ENCODE data around the gene E2F3. TPM values are rescaled to one million over a fixed set of nuclear protein-coding genes. Genes with fewer than 3 reads are reported as not detected.

E2F3 gene
- total RNA-seq, 4 donors from 2014 or later: 9.4 to 15.8 (median 11.9) TPM

DNA sequence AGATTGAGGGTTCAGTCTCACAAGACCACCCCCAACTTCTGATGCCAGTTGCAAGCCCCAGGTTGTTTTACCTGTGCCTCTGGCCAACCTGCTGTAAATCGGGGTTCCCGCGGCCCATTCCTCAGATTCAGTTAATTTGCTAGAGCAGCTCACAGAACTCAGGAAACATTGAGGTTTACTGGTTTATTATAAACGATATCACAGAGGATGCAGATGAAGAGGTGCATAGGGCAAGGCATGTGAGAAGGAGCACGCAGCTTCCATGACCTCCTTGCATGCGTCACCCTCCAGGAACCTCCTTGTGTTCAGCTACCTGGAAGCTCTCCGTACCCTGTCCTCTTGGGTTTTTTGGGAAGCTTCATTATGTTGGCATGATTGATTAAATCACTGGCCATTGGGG, 66.5 kb downstream of the E2F3 start:
- TF ChIP-seq, protein P1, sequence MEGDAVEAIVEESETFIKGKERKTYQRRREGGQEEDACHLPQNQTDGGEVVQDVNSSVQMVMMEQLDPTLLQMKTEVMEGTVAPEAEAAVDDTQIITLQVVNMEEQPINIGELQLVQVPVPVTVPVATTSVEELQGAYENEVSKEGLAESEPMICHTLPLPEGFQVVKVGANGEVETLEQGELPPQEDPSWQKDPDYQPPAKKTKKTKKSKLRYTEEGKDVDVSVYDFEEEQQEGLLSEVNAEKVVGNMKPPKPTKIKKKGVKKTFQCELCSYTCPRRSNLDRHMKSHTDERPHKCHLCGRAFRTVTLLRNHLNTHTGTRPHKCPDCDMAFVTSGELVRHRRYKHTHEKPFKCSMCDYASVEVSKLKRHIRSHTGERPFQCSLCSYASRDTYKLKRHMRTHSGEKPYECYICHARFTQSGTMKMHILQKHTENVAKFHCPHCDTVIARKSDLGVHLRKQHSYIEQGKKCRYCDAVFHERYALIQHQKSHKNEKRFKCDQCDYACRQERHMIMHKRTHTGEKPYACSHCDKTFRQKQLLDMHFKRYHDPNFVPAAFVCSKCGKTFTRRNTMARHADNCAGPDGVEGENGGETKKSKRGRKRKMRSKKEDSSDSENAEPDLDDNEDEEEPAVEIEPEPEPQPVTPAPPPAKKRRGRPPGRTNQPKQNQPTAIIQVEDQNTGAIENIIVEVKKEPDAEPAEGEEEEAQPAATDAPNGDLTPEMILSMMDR (IDR thresholded peaks at IDR 0.05; ENCODE audit: low read depth): no peak

DNA sequence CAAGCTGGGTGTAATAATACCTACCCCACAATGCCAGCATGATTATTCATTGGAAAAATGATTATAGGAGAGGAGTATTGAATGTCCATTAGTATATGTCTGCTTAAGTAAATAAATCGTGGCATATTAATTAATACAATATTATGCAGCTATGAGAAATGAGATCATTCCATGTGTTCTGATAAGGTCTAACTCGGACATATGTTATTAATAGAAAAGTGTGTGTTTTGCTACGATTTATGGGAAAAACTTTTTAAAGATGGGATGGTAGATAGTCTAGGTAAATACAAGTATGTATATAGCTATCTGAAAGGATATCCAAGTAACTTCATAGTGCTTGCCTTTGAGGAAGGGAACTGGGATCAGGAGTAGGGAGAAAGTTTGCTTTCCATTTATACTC, 71.1 kb downstream of the E2F3 start:
- TF ChIP-seq, protein P1 (IDR thresholded peaks at IDR 0.05; ENCODE audit: low read depth): no peak

DNA sequence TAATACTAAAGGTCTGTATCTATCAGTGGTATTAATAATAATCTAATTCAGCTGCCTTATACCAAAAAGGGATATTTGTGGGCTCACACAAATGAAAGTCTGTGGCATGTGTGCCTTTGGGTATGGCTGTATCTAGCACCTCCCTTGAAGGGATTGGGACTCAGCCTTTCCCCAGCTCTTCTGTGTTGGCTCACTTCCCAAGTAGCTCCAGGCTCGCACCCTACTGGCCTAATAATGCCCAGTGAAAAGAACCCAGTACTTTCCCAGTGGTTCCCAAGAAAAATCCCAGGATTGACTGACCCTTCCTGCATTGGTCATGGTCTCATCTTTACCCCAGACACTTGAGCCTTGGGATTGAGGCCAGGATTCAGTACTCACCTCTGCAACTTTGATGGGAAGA, 71.8 kb downstream of the E2F3 start:
- TF ChIP-seq, protein P1 (IDR thresholded peaks at IDR 0.05; ENCODE audit: low read depth): no peak

DNA sequence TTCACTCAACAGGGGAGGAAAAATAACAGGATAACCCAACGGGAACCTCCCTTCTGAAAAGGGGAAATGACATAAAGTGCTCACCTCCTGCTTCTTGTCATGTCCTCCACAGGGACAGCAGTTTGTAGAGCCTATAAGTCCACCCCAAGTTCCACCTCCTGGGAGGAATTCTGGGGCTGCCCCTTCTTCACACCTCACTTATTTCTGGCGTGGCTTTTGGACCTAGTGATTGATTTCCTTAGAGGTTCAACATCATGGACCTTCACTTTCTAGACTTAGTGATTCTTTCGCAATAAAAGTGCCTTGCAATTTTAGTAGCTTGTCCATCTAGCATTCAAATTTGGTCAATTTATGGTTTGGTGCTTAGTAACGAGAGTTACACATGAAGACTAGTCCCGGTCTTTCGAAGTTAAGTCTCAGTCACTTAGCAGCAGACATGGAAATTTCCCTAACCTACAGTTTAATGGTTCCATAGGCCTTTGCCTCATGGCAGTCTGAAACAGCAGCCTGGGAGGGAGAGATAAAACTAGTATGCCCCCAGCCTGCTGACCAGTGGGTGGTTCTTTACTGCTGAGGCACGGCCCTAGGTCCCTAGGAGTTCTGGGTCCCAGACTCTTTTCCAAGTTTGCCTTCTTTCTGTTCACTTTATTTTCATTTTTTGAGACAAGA, 73.3 kb downstream of the E2F3 start:
- TF ChIP-seq, protein P1 (IDR thresholded peaks at IDR 0.05; ENCODE audit: low read depth): no peak

DNA sequence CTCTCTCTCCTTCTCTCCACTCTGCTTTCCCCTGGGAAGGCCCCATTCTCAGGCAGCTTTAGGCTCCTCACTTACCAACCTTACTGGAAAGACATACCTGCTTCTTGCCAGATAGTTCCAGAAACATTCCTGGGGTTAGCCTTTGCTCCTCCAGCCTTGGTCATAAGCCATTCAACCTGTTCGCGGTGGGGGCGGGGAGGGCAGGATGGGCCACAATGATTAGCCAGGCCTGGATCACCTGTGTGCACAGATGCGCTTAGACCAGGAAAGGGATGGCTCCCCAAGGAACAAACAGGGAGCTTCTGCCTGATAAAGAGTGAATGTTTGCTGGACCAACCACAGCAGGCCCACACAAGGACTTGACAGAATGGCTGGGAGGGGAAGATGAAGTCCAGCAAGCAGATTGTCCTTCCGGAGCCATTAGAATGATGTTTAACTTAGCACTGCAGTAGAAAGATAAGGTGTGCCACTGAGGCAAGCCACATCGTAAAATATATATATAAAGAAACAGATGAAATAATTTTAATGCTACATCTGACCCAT, 74.9 kb downstream of the E2F3 start:
- TF ChIP-seq, protein P1 (IDR thresholded peaks at IDR 0.05; ENCODE audit: low read depth): no peak

DNA sequence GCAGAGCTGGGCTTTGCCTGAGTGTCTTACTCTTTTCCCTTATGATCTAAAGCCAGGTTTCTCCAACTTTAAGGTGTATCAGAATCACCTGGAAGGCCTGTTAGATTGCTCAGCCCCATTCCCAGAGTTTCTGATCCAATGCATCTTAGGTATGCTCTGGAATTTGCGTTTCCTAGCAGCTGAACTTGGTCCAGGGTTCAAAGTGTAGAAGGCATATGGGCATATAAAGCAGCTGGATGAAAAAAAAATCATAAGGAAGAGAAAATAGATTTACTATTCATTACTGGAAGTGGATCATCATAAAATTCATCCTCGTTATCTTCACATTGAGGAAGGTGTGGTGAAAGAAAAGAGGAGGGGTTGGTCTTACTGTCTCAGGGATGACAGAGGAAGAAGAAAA, 75.8 kb downstream of the E2F3 start:
- TF ChIP-seq, protein P1 (IDR thresholded peaks at IDR 0.05; ENCODE audit: low read depth): no peak

DNA sequence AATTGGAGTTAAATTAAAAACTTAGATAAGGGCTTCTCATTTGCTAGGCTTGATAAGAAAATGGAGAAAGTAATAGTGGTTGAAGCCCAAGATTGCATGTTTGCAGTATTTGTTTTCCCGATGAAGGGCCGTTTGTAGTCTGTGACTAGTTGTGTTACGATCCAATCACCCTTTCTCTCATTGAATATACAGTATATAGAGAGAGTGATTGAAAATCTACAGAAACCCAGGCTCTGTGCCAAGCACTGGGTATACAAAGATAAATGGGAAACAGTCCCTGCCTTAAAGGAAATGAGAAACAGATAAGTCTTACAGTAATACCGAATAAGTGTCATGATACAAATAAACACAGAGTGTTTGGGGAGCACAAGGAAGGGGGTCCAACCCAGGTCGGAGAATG, 77.4 kb downstream of the E2F3 start:
- TF ChIP-seq, protein P1 (IDR thresholded peaks at IDR 0.05; ENCODE audit: low read depth): no peak

All from subcutaneous adipose tissue (tissue), 4 donors.